Heart left ventricle (tissue), 16 donors: ENCODE results near the gene XRCC5. TPM values are rescaled to one million over a fixed set of nuclear protein-coding genes. Genes with fewer than 3 reads are reported as not detected.
A peak's percentile ranks its signal among the peaks of the same experiment; 100 is the strongest.

Experiments
- ATAC-seq, 4 donors: fragments of 200-7000 bp; cut with Tn5 transposase; one replicate each; pipeline ENCODE4 v1.9.1; 2020 to 2022; ENCODE audit warnings: moderate library complexity in 4 of 4, mild to moderate bottlenecking in 3 of 4, moderate number of reproducible peaks in 1 of 4
- DNase-seq, 5 donors: peaks; one replicate each; pipeline ENCODE4 v3.0.0-alpha.2; 2020
- H3K27ac ChIP-seq, 12 donors: fragments of 200-600 bp; sonication (generic) in 4 of 12; one replicate each; pipeline versions ENCODE4 v1.5.0 to v1.8.0; 2016 to 2022; ENCODE audit warnings: mild to moderate bottlenecking in 2 of 12
- H3K27me3 ChIP-seq, 9 donors: fragments of 200-600 bp; sonication (generic) in 2 of 9; one replicate each; pipeline versions ENCODE4 v1.5.1 to v1.8.0; 2016 to 2022; ENCODE audit warnings: mild to moderate bottlenecking in 3 of 9
- H3K36me3 ChIP-seq, 9 donors: fragments of 200-600 bp; sonication (generic) in 2 of 9; one replicate each; pipeline versions ENCODE4 v1.5.0 to v1.8.0; 2018 to 2022; ENCODE audit warnings: mild to moderate bottlenecking in 2 of 9
- H3K4me1 ChIP-seq, 12 donors: fragments of 200-600 bp; sonication (generic) in 4 of 12; one replicate each; pipeline versions ENCODE4 v1.5.0 to v1.8.0; 2016 to 2022; ENCODE audit warnings: mild to moderate bottlenecking in 3 of 12
- H3K4me3 ChIP-seq, 12 donors: fragments of 200-600 bp; sonication (generic) in 4 of 12; one replicate each; pipeline versions ENCODE4 v1.5.0 to v1.8.0; 2017 to 2022; ENCODE audit warnings: mild to moderate bottlenecking in 9 of 12, moderate library complexity in 4 of 12
- H3K9me3 ChIP-seq, 12 donors: fragments of 200-600 bp; sonication (generic) in 4 of 12; one replicate each; pipeline versions ENCODE4 v1.5.0 to v1.8.0; 2016 to 2022; ENCODE audit warnings: mild to moderate bottlenecking in 1 of 12
- POLR2A ChIP-seq, 2 donors: fragments of 450-650 bp; IDR thresholded peaks; one replicate each; pipeline ENCODE4 v1.6.1; 2017; ENCODE audit warnings: antibody characterized with exemption in 2 of 2, mild to moderate bottlenecking in 2 of 2, moderate library complexity in 2 of 2
- WGBS, 4 donors: extraction: QIAGEN DNeasy Blood & Tissue Kit in 2 of 4; methylation state at CpG; one replicate each; pipeline versions ENCODE4 v1.1.5 to v1.1.7; 2013 to 2018; 5-methylcytosine and 5-hydroxymethylcytosine counted together
- intact Hi-C, 10 donors: fragments of 100-400 bp; cut with DNase I; formaldehyde crosslinking; loops; one replicate each; pipeline versions ENCODE4 v1.11.1 to v1.14.2; 2022
- polyA plus RNA-seq, 2 donors: library from polyadenylated mRNA; stranded (reverse); fragments of 200-250 nt; gene quantifications; one replicate each; pipeline ENCODE4 v1.2.3, GENCODE V29; 2013
- total RNA-seq, 9 donors: library from RNA; depleted of rRNA in 2 of 9; stranded (reverse); fragments of >200 nt in 2 of 9; fragmentation: NEBNext Ultra II Directional in 3 of 9; extraction: Animal tissue kit (Norgen Biotek cat#: 25700) in 3 of 9; gene quantifications; one replicate each; pipeline versions ENCODE4 v1.1.0 to v1.2.4, GENCODE V29; 2016 to 2023
- TF ChIP-seq, protein P1 (sequence below), 12 donors: fragments of 200-600 bp; sonication (generic) in 4 of 12; IDR thresholded peaks; one replicate each; pipeline versions ENCODE4 v1.5.0 to v1.8.0; 2018 to 2022; ENCODE audit warnings: antibody characterized with exemption in 12 of 12, mild to moderate bottlenecking in 5 of 12
- donor health status: ischemic (EF 13 %, LVEDD 7.1; RV severe dilation, severe dysfunction).
- donor health status: healthy with polysubstance abuse.
- donor health status: DM: no; HTN: yes; CAD: no.
- donor health status: DM: no; HTN: no; CAD: no.
- donor health status: ischemic (EF 25% LVEDD 6.9; RV normal size, moderate dysfunction).
- donor health status: ischemic (EF 25% LVEDD 5.7; RV mildly dilated, moderate dysfunction).
- donor health status: healthy.
- donor health status: DM: yes; HTN: yes; CAD: no.
- donor health status: ischemic (EF 35%, LVEDD 5.7; RV mildly dilated, moderate dysfunction).
- donor health status: nonischemic (EF 11% LVEDD 7.7; RV severe dilation, severe dysfunction).
- donor health status: DM: yes; HTN: yes; CAD: no.
- donor health status: PGD.
- donor health status: ischemic (EF 29% LVEDD 5.4; RV normal size, mild dysfunction).
- donor health status: nonischemic (EF 23%, LVEDD 6.1; RV moderate dilation, normal function).

XRCC5 gene
- total and polyA plus RNA-seq, 11 donors, result 40.0 to 197 (median 126) TPM

DNA sequence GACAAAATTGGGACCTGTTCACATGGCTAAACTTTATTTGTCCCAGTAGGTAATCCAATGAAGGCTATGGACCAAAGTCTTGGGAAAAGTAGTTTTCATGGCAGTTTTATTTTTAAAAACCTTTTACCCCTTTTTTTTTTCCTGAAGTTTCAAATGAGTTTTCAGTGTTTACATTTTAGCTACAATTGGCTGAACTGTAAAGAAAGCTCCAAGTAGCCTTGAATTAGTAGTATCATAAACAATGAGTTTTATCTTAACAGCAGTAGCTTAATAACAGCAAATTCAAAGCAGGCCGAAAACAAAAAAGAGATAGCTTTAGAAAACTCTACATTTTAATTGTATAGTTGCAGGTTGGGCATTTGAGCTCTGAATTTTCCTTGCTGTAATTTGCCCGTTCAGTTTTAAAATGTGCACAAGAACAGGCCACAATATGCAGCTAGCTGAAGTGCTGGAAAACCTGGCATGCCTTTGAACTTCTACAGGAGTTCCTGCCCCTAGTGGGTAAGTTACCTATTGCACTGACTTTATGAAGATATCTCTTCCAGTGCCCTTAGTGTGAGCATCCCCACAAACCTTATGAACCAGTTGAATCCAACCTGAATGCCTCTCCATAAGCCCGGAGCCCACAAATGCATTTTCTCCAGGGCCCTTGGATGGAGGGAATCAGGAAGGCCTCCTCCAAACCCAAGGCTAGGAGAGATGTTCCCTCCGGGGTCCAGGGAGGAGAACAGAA is 106.7 kb downstream of the XRCC5 start:
- H3K27me3 ChIP-seq, result no peaks in the 10 kb centered on the region
- H3K36me3 ChIP-seq, result peaks cover 0 to 10% (median 0%) of the 10 kb centered on the region in 9 donors
- intact Hi-C loops, result loop anchor here in 6 of 10 donors (10.0 kb wide), 2 partner anchors 179 to 189 kb away; no protein-coding TSS in a partner anchor
- no peak for TF ChIP-seq POLR2A (IDR thresholded peaks at IDR 0.05)
- TF ChIP-seq, protein P1, sequence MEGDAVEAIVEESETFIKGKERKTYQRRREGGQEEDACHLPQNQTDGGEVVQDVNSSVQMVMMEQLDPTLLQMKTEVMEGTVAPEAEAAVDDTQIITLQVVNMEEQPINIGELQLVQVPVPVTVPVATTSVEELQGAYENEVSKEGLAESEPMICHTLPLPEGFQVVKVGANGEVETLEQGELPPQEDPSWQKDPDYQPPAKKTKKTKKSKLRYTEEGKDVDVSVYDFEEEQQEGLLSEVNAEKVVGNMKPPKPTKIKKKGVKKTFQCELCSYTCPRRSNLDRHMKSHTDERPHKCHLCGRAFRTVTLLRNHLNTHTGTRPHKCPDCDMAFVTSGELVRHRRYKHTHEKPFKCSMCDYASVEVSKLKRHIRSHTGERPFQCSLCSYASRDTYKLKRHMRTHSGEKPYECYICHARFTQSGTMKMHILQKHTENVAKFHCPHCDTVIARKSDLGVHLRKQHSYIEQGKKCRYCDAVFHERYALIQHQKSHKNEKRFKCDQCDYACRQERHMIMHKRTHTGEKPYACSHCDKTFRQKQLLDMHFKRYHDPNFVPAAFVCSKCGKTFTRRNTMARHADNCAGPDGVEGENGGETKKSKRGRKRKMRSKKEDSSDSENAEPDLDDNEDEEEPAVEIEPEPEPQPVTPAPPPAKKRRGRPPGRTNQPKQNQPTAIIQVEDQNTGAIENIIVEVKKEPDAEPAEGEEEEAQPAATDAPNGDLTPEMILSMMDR (IDR thresholded peaks at IDR 0.05), result peak in 3 of 12 donors; percentile 12 to 18 (median 14)
- peaks cover 0 to 20% (median 4%) of the 10 kb centered on the region in 12 donors for H3K4me1 ChIP-seq
- H3K9me3 ChIP-seq, result no peaks in the 10 kb centered on the region
- DNase-seq (no peak), ATAC-seq (no peak)
- H3K27ac ChIP-seq, result peak overlapping the region in 1 of 12 donors; percentile 2
- no peak overlapping the region for H3K4me3 ChIP-seq
- 91 to 98% (median 95%) methylated on average over 4 of the region's 4 CpGs for WGBS, 4 donors

DNA sequence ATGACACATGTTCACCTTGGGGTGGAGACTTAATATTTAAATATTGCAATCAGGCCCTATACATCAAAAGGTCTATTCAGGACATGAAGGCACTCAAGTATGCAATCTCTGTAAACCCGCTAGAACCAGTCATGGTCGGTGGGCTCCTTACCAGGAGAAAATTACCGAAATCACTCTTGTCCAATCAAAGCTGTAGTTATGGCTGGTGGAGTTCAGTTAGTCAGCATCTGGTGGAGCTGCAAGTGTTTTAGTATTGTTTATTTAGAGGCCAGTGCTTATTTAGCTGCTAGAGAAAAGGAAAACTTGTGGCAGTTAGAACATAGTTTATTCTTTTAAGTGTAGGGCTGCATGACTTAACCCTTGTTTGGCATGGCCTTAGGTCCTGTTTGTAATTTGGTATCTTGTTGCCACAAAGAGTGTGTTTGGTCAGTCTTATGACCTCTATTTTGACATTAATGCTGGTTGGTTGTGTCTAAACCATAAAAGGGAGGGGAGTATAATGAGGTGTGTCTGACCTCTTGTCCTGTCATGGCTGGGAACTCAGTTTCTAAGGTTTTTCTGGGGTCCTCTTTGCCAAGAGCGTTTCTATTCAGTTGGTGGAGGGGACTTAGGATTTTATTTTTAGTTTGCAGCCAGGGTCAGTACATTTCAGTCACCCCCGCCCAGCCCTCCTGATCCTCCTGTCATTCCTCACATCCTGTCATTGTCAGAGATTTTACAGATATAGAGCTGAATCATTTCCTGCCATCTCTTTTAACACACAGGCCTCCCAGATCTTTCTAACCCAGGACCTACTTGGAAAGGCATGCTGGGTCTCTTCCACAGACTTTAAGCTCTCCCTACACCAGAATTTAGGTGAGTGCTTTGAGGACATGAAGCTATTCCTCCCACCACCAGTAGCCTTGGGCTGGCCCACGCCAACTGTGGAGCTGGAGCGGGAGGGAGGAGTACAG is 108.1 kb downstream of the XRCC5 start:
- DNase-seq, result peak in 2 of 5 donors; percentile 22 to 42
- intact Hi-C loops, result loop anchor here in 6 of 10 donors (10.0 kb wide), 2 partner anchors 178 to 188 kb away; no protein-coding TSS in a partner anchor
- H3K4me1 ChIP-seq, result peaks cover 0 to 17% (median 4%) of the 10 kb centered on the region in 12 donors
- no peak for TF ChIP-seq POLR2A (IDR thresholded peaks at IDR 0.05)
- TF ChIP-seq, protein P1 (IDR thresholded peaks at IDR 0.05), result no peak
- peaks cover 0 to 5% (median 0%) of the 10 kb centered on the region in 9 donors for H3K36me3 ChIP-seq
- ATAC-seq, result peak in 3 of 4 donors; percentile 55 to 91 (median 66)
- H3K27ac ChIP-seq, result peak overlapping the region in 10 of 12 donors; percentile 27 to 74 (median 48)
- H3K27me3 ChIP-seq, result no peaks in the 10 kb centered on the region
- H3K9me3 ChIP-seq, result no peaks in the 10 kb centered on the region
- no peak overlapping the region for H3K4me3 ChIP-seq
- 68 to 72% (median 71%) methylated on average over 7 of the region's 7 CpGs for WGBS, 4 donors

DNA sequence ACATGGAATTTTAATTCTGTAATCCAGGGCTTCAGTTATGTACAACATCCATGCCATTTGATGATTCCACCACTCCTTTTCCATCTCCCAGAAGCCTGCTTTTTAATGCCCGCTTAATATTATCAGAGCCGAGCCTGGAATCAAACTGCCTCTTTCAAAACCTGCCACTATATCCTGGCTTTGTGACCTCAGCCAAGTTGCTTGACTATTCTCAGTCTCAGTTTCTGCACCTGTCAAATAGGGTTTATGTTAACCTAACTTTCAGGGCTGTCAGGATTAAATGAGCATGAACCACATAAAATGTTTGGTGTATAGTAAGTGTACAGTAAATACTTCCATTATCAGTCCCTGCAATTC is 108.7 kb downstream of the XRCC5 start:
- no peak for ATAC-seq
- peaks cover 0 to 17% (median 4%) of the 10 kb centered on the region in 12 donors for H3K4me1 ChIP-seq

More for the DNA sequence above, 108.7 kb downstream of the XRCC5 start:
- intact Hi-C loops, result loop anchor here in 6 of 10 donors (10.0 kb wide), 2 partner anchors 177 to 187 kb away; no protein-coding TSS in a partner anchor
- peak overlapping the region in 9 of 12 donors; percentile 27 to 74 (median 48) for H3K27ac ChIP-seq
- H3K9me3 ChIP-seq, result no peaks in the 10 kb centered on the region
- no peaks in the 10 kb centered on the region for H3K27me3 ChIP-seq
- no peak for DNase-seq
- peaks cover 0 to 5% (median 0%) of the 10 kb centered on the region in 9 donors for H3K36me3 ChIP-seq
- H3K4me3 ChIP-seq, result no peak overlapping the region
- 58 to 72% (median 60%) methylated on average over 2 of the region's 2 CpGs for WGBS, 4 donors
- TF ChIP-seq, protein P1 (IDR thresholded peaks at IDR 0.05), result no peak
- no peak for TF ChIP-seq POLR2A (IDR thresholded peaks at IDR 0.05)
